Endodermal cell (in vitro differentiated cells): ENCODE results near the gene UGCG. TPM values are rescaled to one million over a fixed set of nuclear protein-coding genes. Genes with fewer than 3 reads are reported as not detected.

Experiments
- DNase-seq: peaks from one replicate; pipeline ENCODE4 v3.0.0-alpha.2; 2017
- H3K27ac ChIP-seq: 2 replicates; pipeline ENCODE4 v1.5.1; 2013; ENCODE audit warnings: mild to moderate bottlenecking, low read depth, low read length, moderate library complexity
- H3K27me3 ChIP-seq: 2 replicates; pipeline ENCODE4 v1.6.1; 2013; ENCODE audit warnings: mild to moderate bottlenecking, low read length, moderate library complexity; ENCODE audit not compliant: insufficient read depth, control insufficient read depth, poor library complexity, severe bottlenecking
- H3K36me3 ChIP-seq: 2 replicates; pipeline ENCODE4 v1.7.0; 2013; ENCODE audit warnings: mild to moderate bottlenecking, low read length, moderate library complexity; ENCODE audit not compliant: control insufficient read depth, insufficient read depth
- H3K4me1 ChIP-seq: one replicate; pipeline ENCODE4 v1.7.0; 2013; ENCODE audit warnings: low read length; ENCODE audit not compliant: control insufficient read depth, insufficient read depth
- H3K4me3 ChIP-seq: 2 replicates; pipeline ENCODE4 v1.5.1; 2013; ENCODE audit warnings: mild to moderate bottlenecking, low read length, moderate library complexity
- H3K9ac ChIP-seq: 2 replicates; pipeline ENCODE4 v1.6.1; 2013; ENCODE audit warnings: mild to moderate bottlenecking, low read length, moderate library complexity; ENCODE audit not compliant: poor library complexity, severe bottlenecking; ENCODE audit errors: extremely low read depth
- H3K9me3 ChIP-seq: 2 replicates; pipeline ENCODE4 v1.6.1; 2013; ENCODE audit warnings: mild to moderate bottlenecking, low read length, moderate library complexity; ENCODE audit not compliant: control insufficient read depth
- H3K27ac Mint-ChIP-seq: 2 replicates; pipeline ENCODE4 v1.8.0; 2020; ENCODE audit warnings: mixed read lengths
- H3K27me3 Mint-ChIP-seq: 2 replicates; pipeline ENCODE4 v1.8.0; 2021; ENCODE audit warnings: mild to moderate bottlenecking, mixed read lengths; ENCODE audit not compliant: insufficient read depth
- H3K36me3 Mint-ChIP-seq: 2 replicates; pipeline ENCODE4 v1.8.0; 2020; ENCODE audit warnings: low read depth, mixed read lengths
- H3K4me1 Mint-ChIP-seq: 2 replicates; pipeline ENCODE4 v1.8.0; 2020; ENCODE audit warnings: mixed read lengths
- H3K4me3 Mint-ChIP-seq: 2 replicates; pipeline ENCODE4 v1.8.0; 2020; ENCODE audit warnings: mild to moderate bottlenecking, moderate library complexity, mixed read lengths
- H3K9me3 Mint-ChIP-seq: 2 replicates; pipeline ENCODE4 v1.8.0; 2020; ENCODE audit warnings: mild to moderate bottlenecking, mixed read lengths
- WGBS, 2 experiments: methylation state at CpG; one replicate each; pipeline versions ENCODE4 v1.1.5 to v1.1.7; 2013; ENCODE audit warnings: missing lambda C conversion rate in 2 of 2, mixed read lengths in 1 of 2; ENCODE audit not compliant: insufficient coverage in 1 of 2, insufficient read length in 1 of 2; 5-methylcytosine and 5-hydroxymethylcytosine counted together
- total RNA-seq, 2 donors: library from RNA; stranded (reverse); fragmentation: NEBNext Ultra II Directional in 1 of 2; extraction: Animal tissue kit (Norgen Biotek cat#: 25700) in 1 of 2; gene quantifications; 2 replicates in 1 of 2; 3 replicates in 1 of 2; pipeline ENCODE4 v1.2.1, GENCODE V29; 2021
- TF ChIP-seq, protein P1 (sequence below): fragments of 200-600 bp; sonication (generic); conservative IDR thresholded peaks from 2 replicates; pipeline ENCODE4 v1.5.0; 2021; ENCODE audit warnings: antibody characterized with exemption, mild to moderate bottlenecking

The UGCG gene
- total RNA-seq, 2 donors from 2014 or later, result 20.0 to 22.4 TPM

DNA sequence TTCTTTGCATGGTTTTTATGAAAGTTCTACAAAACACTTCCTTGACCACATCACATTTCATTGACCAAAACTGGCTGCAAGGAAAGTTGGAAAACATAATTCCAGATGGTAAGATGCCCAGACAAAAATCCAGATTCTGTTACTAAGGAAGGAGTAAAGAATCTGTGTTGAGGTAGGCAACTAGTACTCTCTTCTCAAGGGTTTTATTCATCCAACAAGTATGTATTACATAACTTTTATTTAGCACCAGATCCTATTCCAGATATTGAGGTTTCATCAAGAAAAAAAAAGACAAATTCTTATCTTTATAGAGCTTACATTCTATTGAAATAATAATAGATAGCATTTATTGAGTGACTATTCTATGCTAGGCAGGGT, 43.2 kb upstream of the UGCG start:
- Histone ChIP-seq H3K36me3 (no peaks in the 10 kb centered on the region), H3K4me3 (no peak overlapping the region), H3K27me3 (no peaks in the 10 kb centered on the region), H3K9me3 (no peaks in the 10 kb centered on the region), H3K9ac (no peak overlapping the region), H3K27ac (no peak overlapping the region), H3K4me1 (no peaks in the 10 kb centered on the region)
- H3K4me3 Mint-ChIP-seq, result no peak overlapping the region
- TF ChIP-seq, protein P1, sequence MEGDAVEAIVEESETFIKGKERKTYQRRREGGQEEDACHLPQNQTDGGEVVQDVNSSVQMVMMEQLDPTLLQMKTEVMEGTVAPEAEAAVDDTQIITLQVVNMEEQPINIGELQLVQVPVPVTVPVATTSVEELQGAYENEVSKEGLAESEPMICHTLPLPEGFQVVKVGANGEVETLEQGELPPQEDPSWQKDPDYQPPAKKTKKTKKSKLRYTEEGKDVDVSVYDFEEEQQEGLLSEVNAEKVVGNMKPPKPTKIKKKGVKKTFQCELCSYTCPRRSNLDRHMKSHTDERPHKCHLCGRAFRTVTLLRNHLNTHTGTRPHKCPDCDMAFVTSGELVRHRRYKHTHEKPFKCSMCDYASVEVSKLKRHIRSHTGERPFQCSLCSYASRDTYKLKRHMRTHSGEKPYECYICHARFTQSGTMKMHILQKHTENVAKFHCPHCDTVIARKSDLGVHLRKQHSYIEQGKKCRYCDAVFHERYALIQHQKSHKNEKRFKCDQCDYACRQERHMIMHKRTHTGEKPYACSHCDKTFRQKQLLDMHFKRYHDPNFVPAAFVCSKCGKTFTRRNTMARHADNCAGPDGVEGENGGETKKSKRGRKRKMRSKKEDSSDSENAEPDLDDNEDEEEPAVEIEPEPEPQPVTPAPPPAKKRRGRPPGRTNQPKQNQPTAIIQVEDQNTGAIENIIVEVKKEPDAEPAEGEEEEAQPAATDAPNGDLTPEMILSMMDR, result no peak
- H3K27me3 Mint-ChIP-seq, result no peaks in the 10 kb centered on the region
- DNase-seq, result no peak
- H3K27ac Mint-ChIP-seq, result no peak overlapping the region
- H3K36me3 Mint-ChIP-seq, result no peaks in the 10 kb centered on the region
- H3K4me1 Mint-ChIP-seq, result no peaks in the 10 kb centered on the region
- H3K9me3 Mint-ChIP-seq, result no peaks in the 10 kb centered on the region

DNA sequence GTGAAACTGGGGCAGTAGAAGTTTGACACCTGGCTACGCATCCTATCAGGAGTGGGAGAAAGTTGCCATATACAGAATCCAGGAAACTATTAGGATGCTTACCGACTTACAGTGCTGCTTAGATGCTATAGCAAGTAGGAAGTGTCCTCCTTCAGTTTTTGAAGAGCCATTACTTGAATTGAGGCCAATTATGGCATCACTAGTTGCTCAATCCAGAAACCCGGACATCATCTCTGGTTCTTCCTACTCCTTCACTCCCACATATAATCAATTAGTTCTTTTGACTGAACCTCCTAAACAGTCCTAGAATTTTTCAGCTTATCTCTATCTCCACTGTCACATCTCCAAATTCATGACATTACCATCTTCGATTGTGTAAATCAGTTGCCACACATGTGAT, 41.8 kb upstream of the UGCG start:
- H3K27me3 Mint-ChIP-seq, result no peaks in the 10 kb centered on the region
- H3K9me3 Mint-ChIP-seq, result no peaks in the 10 kb centered on the region
- no peaks in the 10 kb centered on the region for H3K36me3 ChIP-seq
- no peaks in the 10 kb centered on the region for H3K4me1 ChIP-seq
- H3K27me3 ChIP-seq, result no peaks in the 10 kb centered on the region
- no peak overlapping the region for H3K9ac ChIP-seq
- H3K4me1 Mint-ChIP-seq, result no peaks in the 10 kb centered on the region
- no peaks in the 10 kb centered on the region for H3K9me3 ChIP-seq
- no peak overlapping the region for H3K27ac ChIP-seq
- no peak overlapping the region for H3K4me3 Mint-ChIP-seq
- WGBS, 2 experiments, result 93 to 94% methylated on average over 4 of the region's 4 CpGs
- no peak overlapping the region for H3K27ac Mint-ChIP-seq
- TF ChIP-seq, protein P1, result no peak
- H3K36me3 Mint-ChIP-seq, result no peaks in the 10 kb centered on the region
- DNase-seq, result no peak
- H3K4me3 ChIP-seq, result no peak overlapping the region

- H3K27ac Mint-ChIP-seq, result no peak overlapping the region
- DNase-seq, result no peak
Observed at GRCh38 chr9:111857555-111858211, 38.9 kb upstream of the UGCG start.

More at GRCh38 chr9:111857555-111858211, 38.9 kb upstream of the UGCG start:
- H3K9me3 ChIP-seq, result no peaks in the 10 kb centered on the region
- H3K4me1 ChIP-seq, result no peaks in the 10 kb centered on the region
- H3K4me3 ChIP-seq, result no peak overlapping the region
- H3K27me3 ChIP-seq, result no peaks in the 10 kb centered on the region
- H3K9ac ChIP-seq, result no peak overlapping the region
- 91% methylated on average over 3 of the region's 3 CpGs; no CpG with 5 or more reads in 1 of the 2 experiments for WGBS, 2 experiments
- TF ChIP-seq, protein P1, result no peak
- no peak overlapping the region for H3K27ac ChIP-seq
- no peaks in the 10 kb centered on the region for H3K36me3 Mint-ChIP-seq
- H3K4me3 Mint-ChIP-seq, result no peak overlapping the region
- H3K4me1 Mint-ChIP-seq, result no peaks in the 10 kb centered on the region
- no peaks in the 10 kb centered on the region for H3K36me3 ChIP-seq
- H3K9me3 Mint-ChIP-seq, result no peaks in the 10 kb centered on the region
- no peaks in the 10 kb centered on the region for H3K27me3 Mint-ChIP-seq
